Measurements from ENCODE around the gene ANKRD60.

The ANKRD60 gene, protein sequence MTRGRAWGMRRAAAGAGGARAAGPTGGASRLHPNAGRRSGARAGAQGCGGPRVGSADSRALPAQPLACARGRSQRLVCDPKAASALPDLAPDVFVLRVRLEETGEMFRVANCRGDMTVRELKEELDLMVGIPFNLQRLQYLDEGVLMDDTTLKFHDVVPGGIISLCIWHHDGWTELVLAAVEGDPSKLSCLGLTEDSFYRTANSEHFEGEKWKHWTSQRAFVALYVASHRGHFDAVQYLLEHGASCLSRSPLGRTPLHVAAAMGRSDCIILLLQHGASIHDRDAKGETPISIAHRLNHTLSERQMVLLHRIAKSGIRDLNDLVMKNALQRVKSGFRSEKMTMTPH

GRCh38 chr20:58228484-58229197 is at the start of gene ANKRD60:
TSS of gene ANKRD60 (minus strand) at chr20:58228653. CDS start at chr20:58228653, 0 bp downstream.
- DNase-seq: peak; percentile 67

DNA sequence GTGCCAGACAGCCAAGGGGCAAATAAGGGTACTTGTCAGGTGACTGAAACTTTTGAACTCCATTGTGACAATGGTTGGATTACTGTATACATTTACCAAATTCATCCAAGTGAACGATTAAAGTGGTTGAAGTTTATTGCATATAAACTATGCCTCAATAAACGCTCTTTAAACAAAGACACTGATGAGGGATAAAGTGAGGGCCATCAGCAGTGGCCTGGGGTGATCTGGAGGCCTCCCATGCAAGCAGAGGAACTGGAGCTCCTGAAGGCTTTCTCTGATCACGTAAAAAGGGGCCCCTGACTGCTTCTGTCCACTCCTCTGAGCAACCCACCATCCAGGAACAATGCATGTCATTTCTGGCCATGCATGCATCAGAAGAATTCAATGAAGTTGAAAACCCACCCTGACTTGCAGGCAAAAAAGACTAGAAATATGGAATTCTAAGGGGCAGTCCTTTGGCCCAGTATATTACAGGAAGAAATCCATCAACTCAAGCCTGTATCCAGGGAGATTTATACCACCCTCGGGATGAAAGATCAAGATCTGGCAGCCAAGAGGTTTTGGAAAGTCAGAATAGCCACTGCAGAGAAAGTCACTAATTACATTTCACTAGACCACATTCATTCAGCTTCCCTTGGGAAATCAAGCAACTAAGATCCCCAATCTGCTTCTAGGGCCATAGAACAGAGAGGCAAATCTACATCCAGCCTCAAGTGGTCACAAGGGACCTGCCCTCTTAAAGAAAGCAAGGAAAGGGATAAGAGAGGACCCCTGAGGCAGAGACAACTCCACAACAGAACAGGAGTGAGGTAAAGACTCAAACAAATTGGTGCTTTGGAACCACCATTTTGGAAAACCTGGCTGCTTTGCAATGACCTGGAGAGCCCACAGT is 49.4 kb upstream of the ANKRD60 start:
- DNase-seq: no peak

- DNase-seq: no peak
These were observed 48.7 kb upstream of the ANKRD60 start for GRCh38 chr20:58277107-58277506.

GRCh38 chr20:58274384-58274783 is 45.9 kb upstream of the ANKRD60 start:
- DNase-seq: no peak

DNA sequence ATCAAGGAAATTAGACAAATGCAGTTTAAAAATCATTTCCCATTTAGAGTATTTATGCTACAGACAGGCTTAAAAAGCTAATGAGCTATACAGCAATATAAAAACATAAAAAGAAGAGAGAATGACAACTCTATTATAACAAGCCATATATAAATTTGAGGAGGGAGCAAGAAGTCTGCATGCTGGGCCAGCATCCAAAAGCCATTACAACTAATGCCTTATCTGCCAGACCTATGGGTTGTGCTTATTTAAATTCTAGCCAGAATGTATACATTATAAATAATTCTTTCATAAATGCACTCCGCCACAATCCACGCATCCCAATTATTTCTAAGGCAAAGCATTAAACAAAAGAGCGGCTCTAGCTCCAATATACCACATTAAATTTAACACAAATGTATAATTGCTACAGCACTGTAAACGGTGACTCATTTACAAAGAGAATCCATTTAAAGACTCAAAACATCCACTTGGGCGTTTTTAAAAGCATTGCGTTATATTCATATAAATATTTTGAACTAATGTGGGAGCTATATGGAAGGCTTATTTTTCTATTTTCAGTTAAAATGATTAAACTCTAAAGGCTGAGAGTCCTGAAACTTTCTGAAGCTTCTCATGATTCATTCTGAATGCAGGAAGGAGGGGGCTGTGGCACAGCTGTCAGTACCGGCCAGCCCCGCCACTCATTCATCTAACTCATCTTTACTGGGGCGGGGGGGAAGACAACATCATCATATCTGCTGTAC is 43.3 kb upstream of the ANKRD60 start:
- DNase-seq: no peak

- no peak for DNase-seq
These were observed 40.6 kb upstream of the ANKRD60 start for GRCh38 chr20:58268936-58269619.

GRCh38 chr20:58268421-58268821 is 40.0 kb upstream of the ANKRD60 start:
- no peak for DNase-seq

DNA sequence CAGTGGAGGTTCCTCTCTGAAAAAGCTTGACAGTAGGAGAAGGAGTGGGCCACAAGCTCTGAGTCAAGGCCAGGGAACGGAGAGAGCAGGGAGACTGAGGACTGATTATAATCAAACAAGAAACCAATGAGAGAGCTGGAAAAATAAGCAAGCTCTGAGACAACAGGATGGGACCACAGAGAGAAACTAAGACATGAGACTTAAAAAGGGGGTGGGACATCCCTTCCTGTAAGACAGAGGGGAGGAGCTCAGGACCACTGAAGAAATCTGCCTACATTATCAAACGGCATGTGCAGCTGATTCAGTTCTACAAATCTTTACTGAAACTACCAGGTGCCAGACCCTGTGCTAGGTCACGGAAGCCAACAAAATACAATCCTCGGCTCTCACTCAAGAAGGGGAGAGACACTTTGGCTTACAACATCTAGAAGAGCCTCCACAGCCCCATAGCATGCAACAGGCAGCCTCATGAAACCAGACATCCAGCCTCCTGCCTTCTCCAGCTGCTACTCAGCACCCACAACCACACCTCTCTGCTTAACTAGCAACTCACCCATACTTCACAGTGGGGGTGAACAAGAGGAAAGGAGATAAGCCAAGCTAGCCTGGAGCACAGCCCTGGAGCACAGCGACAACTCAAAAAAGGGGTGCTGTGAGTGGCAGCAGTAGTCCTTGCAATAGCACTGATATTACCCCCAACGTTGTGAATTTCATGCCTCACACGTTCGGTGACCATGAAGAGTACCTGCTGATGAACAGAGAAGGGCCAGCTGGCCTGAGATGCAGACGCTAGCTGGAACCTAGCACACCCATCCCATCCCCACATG is 39.1 kb upstream of the ANKRD60 start:
- no peak for DNase-seq

- no peak for DNase-seq
These were observed 35.8 kb upstream of the ANKRD60 start for GRCh38 chr20:58264271-58264670.

DNA sequence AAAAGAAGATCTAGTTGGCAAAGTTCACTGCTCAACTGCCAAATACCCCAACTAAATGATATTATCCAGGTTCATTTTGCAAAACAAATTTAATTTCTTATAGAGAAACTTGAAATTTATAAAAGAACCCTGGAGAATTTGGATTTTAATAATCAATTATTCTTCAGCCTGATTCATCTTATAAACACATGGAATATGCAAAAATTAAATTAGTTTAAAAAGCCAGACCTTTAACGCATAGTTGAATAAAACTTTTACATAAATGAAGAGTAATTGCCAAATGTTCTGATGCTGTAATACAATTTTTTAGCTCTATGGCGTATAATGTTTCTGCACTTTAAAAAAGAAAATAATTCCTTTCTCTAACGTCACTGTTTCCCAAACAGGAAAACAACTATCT is 33.2 kb upstream of the ANKRD60 start:
- DNase-seq: no peak

- DNase-seq: no peak
These were observed 31.6 kb upstream of the ANKRD60 start for GRCh38 chr20:58260006-58260405.

- DNase-seq: no peak
These were observed 28.4 kb upstream of the ANKRD60 start for GRCh38 chr20:58256842-58257241.

DNA sequence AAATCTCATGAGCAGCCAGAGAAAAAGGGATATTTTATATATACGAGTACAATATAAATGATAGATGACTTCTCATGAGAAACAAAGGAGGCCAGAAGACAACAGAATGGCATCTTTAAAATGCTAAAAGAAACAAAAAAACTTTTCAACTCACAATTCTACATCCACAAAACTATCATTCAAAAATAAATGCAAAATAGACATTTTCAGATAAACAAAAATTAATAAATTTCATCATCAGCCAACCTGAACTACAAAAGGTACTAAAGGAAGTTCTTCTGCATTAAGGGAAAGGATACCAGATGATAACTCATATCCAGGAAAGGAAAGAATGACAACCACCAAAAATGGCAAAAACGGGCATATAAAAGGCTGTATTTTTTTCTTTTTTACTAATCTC is 27.9 kb upstream of the ANKRD60 start:
- DNase-seq: no peak

GRCh38 chr20:58254890-58255289 is 26.4 kb upstream of the ANKRD60 start:
- DNase-seq: no peak

DNA sequence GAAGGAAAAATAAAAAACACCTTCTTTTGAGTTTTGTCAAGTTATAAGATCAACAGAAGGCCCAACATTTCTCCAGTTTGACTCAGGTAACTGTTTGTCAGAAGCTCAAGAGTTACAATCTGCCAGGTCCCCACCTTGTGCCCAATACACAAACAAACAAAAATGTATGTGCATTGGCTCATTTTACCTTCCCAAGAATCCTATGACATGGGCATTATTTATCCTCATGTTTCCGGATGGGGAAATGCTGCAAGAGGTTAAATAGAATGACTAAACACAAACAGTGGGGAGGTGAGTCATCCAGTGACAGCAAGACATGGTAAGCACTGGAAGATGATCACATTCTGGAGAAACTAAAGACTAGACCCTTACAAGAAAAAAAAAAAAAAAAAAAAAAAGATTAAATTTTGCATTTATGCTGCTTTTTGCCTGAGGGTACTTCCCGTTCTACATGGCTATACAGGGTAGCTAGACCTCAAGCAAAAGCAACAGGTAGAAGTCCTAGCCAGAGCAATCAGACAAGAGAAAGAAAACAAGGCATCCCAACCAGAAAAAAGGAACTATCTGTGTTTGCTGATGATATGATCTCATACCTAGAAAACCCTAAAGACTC is 23.6 kb upstream of the ANKRD60 start:
- no peak for DNase-seq

GRCh38 chr20:58251348-58251978 is 23.0 kb upstream of the ANKRD60 start:
- no peak for DNase-seq

DNA sequence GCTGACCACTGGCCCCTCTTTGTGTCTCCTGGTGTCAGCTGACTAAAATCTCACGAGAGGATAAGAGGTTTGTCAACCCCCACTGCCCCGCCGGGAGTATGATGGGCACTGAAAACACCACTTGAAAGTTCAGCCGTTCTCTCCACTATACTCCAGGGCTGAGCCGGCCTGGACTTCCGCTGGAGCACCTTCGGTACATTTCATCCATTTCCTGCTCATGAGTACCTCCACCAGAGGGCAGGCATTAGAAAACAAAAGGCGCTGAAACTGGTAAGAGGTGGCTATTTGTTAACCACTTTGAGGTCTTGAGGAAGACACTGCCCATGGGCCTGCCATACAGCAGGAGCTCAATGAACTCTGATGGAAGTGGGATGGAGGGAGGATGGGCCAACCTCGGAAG is 17.9 kb upstream of the ANKRD60 start:
- DNase-seq: peak; percentile 28

- DNase-seq: no peak
These were observed 17.5 kb upstream of the ANKRD60 start for GRCh38 chr20:58245931-58246330.

DNA sequence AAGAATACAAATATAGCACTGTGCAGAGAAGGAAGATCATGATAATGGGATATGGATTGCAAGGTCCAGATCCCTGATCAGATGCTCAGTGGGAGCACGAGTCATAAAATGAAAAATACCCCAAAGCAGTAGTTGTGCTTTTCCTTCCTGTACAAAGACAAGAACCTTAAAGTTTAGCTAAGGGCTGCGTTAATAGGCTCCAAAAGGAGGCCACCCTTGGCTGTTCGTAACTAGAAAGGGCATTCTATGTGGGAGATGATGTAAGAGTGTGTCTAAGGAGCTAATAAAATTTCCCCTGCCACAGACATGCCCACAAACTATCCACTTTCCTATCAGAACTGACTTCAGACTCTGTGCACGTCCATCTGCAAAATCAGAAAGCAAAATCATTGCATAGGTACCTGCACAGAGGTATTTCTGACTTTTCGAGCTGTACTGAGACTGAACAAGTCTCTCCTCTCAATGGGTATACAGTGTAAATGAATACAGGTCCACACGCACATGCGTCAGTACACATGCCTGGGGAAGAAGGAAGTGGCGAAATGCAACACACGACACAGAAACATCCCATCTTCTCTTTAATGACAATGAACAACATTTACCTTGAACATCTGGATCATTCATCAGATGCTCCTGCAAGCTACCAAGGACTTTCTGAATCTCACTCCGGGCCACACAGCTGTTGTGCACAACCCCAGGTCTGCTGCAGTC is 16.9 kb upstream of the ANKRD60 start:
- no peak for DNase-seq
